Measurements from ENCODE around the gene TMEM255B.

The TMEM255B gene

DNA sequence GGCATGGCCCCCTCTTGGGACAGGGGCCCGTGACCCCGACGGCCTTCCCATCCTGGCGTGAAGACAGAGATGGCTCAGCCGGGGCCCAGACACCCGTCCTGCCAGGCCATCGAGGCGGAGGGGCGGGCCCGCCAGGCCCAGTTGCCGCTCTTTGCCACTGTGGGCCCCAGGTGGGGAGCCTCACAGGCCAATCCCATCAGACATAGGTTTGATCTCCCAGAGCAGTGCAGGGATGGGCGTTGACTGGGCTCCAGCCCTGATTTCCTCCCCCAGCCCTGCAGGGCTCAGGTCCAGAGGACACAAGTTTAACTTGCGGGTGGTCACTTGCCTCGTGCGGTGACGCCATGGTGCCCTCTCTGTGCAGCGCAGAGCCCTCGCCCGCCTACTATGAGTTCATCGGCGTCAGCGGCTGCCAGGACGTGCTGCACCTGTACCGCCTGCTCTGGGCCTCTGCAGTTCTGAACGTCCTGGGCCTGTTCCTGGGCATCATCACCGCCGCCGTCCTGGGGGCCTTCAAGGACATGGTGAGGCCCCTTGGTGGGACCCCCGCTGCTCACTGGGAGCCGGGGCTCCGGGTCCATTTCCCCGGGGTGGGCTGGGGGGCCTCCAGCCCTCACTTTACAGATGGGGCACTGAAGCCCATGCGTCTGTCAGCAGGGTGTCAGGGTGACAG, 42.4 kb downstream of the TMEM255B start:
- TF ChIP-seq, protein P1, sequence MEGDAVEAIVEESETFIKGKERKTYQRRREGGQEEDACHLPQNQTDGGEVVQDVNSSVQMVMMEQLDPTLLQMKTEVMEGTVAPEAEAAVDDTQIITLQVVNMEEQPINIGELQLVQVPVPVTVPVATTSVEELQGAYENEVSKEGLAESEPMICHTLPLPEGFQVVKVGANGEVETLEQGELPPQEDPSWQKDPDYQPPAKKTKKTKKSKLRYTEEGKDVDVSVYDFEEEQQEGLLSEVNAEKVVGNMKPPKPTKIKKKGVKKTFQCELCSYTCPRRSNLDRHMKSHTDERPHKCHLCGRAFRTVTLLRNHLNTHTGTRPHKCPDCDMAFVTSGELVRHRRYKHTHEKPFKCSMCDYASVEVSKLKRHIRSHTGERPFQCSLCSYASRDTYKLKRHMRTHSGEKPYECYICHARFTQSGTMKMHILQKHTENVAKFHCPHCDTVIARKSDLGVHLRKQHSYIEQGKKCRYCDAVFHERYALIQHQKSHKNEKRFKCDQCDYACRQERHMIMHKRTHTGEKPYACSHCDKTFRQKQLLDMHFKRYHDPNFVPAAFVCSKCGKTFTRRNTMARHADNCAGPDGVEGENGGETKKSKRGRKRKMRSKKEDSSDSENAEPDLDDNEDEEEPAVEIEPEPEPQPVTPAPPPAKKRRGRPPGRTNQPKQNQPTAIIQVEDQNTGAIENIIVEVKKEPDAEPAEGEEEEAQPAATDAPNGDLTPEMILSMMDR (conservative IDR thresholded peaks at IDR 0.05; ENCODE audit: low read depth, low read length): no peak
- Histone ChIP-seq H3K27ac (no peak overlapping the region), H3K27me3 (ENCODE audit: insufficient read depth, low read depth) (peaks cover 5% of the 10 kb centered on the region; the same call in 1 of the 2 replicates), H3K4me2 (no peak overlapping the region), H3K79me2 (ENCODE audit: insufficient read depth, low read depth) (no peaks in the 10 kb centered on the region), H3K9ac (no peak overlapping the region), H2AFZ (ENCODE audit: low read depth) (no peak overlapping the region), H4K20me1 (ENCODE audit: insufficient read depth) (no peaks in the 10 kb centered on the region), H3K36me3 (ENCODE audit: insufficient read depth) (no peaks in the 10 kb centered on the region), H3K4me3 (IDR thresholded peaks at IDR 0.05; ENCODE audit: insufficient read depth, low read depth, low read length) (no peak overlapping the region), H3K4me1 (ENCODE audit: low read depth, poor library complexity, severe bottlenecking) (no peaks in the 10 kb centered on the region)

DNA sequence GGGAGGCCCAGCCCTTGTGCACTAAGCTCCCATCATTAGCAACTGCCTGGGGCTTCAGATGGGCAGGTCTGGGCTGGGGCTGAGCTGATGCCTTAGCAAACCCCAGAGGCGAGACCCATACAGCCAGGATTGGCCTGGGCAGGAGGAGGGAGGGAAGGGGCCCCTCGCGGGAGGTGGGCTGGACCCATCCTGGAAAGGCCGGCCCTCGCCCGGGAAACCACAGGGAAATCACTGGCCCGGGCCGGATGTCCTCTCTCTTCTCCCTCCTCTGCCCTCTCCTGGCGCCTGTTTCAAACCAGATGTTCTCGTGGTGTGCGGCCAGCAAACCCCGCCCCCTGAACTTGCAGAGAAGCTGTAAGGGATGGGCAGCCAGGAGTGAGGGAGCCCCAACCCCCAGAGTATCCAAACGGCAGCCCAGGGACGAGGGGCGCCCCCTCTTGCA, 43.1 kb downstream of the TMEM255B start:
- Histone ChIP-seq H2AFZ (ENCODE audit: low read depth) (no peak overlapping the region), H4K20me1 (ENCODE audit: insufficient read depth) (no peaks in the 10 kb centered on the region), H3K4me3 (IDR thresholded peaks at IDR 0.05; ENCODE audit: insufficient read depth, low read depth, low read length) (no peak overlapping the region), H3K27me3 (ENCODE audit: insufficient read depth, low read depth) (peaks cover 5% of the 10 kb centered on the region; the same call in 1 of the 2 replicates), H3K27ac (no peak overlapping the region), H3K4me2 (no peak overlapping the region), H3K79me2 (ENCODE audit: insufficient read depth, low read depth) (no peaks in the 10 kb centered on the region), H3K9ac (no peak overlapping the region), H3K4me1 (ENCODE audit: low read depth, poor library complexity, severe bottlenecking) (no peaks in the 10 kb centered on the region), H3K36me3 (ENCODE audit: insufficient read depth) (no peaks in the 10 kb centered on the region)
- TF ChIP-seq, protein P1 (conservative IDR thresholded peaks at IDR 0.05; ENCODE audit: low read depth, low read length): no peak

DNA sequence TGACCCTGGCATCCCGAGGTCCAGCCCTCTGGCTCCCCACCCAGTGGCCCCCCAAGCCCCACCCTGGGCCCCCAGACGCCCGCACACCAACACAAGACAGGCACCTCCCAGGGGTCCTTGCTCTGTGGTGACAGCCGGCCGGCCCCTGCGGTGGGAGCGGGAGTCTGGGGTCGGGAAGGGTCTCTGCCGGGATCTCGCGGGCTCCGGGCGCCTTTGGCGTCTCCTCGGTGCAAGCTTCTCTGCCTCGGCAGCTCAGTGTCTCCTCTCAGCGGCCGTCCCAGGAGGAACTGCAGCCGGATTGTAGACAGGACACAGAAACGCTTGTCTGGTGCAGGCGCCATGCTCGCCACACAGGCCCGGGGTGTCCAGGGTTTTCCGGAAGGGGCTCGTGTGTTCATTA, 43.7 kb downstream of the TMEM255B start:
- Histone ChIP-seq H3K27me3 (ENCODE audit: insufficient read depth, low read depth) (peaks cover 5% of the 10 kb centered on the region; the same call in 1 of the 2 replicates), H2AFZ (ENCODE audit: low read depth) (no peak overlapping the region), H3K79me2 (ENCODE audit: insufficient read depth, low read depth) (no peaks in the 10 kb centered on the region), H4K20me1 (ENCODE audit: insufficient read depth) (no peaks in the 10 kb centered on the region), H3K9ac (no peak overlapping the region), H3K4me1 (ENCODE audit: low read depth, poor library complexity, severe bottlenecking) (no peaks in the 10 kb centered on the region), H3K4me2 (no peak overlapping the region), H3K36me3 (ENCODE audit: insufficient read depth) (no peaks in the 10 kb centered on the region), H3K27ac (no peak overlapping the region), H3K4me3 (IDR thresholded peaks at IDR 0.05; ENCODE audit: insufficient read depth, low read depth, low read length) (no peak overlapping the region)
- TF ChIP-seq, protein P1 (conservative IDR thresholded peaks at IDR 0.05; ENCODE audit: low read depth, low read length): no peak

DNA sequence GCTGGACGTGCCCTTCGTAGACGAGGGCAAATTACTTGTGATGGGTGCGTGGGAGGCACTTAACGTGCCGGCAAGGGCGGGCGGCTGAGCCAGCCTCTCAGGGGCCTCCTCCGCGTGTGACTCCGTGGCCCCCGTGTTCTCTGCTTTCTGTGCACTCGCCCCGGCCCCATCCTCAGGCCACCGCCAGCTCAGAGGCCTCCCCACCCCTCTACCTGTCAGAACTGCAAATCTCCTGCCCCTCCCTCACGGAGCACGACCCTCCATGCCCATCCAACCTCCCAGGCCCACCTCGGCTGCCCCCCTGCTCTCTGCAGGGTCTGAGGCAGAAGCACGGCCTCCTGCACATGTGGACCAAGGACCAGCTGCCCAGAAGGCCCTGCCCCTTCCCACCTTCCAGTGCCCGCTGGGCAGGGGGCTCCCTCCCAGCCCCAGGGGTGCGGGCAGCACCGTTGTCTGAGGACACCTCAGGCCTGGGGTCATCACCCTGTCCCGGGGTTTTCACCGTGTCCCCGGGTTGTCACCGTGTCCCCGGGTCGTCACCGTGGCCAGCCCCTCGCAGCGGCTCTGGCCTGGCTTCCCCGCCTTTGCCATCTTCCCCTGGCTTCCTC, 44.5 kb downstream of the TMEM255B start:
- Histone ChIP-seq H3K79me2 (ENCODE audit: insufficient read depth, low read depth) (no peaks in the 10 kb centered on the region), H3K36me3 (ENCODE audit: insufficient read depth) (no peaks in the 10 kb centered on the region)

More for the DNA sequence above, 44.5 kb downstream of the TMEM255B start:
- no peak overlapping the region for H3K9ac ChIP-seq
- TF ChIP-seq, protein P1 (conservative IDR thresholded peaks at IDR 0.05; ENCODE audit: low read depth, low read length): no peak
- no peak overlapping the region for H2AFZ ChIP-seq (ENCODE audit: low read depth)
- H3K4me1 ChIP-seq (ENCODE audit: low read depth, poor library complexity, severe bottlenecking): no peaks in the 10 kb centered on the region
- H3K27me3 ChIP-seq (ENCODE audit: insufficient read depth, low read depth): peaks cover 5% of the 10 kb centered on the region; the same call in 1 of the 2 replicates
- no peak overlapping the region for H3K27ac ChIP-seq
- H4K20me1 ChIP-seq (ENCODE audit: insufficient read depth): no peaks in the 10 kb centered on the region
- H3K4me3 ChIP-seq (IDR thresholded peaks at IDR 0.05; ENCODE audit: insufficient read depth, low read depth, low read length): no peak overlapping the region
- H3K4me2 ChIP-seq: no peak overlapping the region

Data from KMS-11 (cell line).